Endodermal cell (in vitro differentiated cells): ENCODE results near the gene PHOSPHO1. TPM values are rescaled to one million over a fixed set of nuclear protein-coding genes. Genes with fewer than 3 reads are reported as not detected.

ENCODE experiments used
- DNase-seq: peaks from one replicate; pipeline ENCODE4 v3.0.0-alpha.2; 2017
- H3K27ac ChIP-seq: 2 replicates; pipeline ENCODE4 v1.5.1; 2013; ENCODE audit warnings: mild to moderate bottlenecking, low read depth, low read length, moderate library complexity
- H3K27me3 ChIP-seq: 2 replicates; pipeline ENCODE4 v1.6.1; 2013; ENCODE audit warnings: mild to moderate bottlenecking, low read length, moderate library complexity; ENCODE audit not compliant: insufficient read depth, control insufficient read depth, poor library complexity, severe bottlenecking
- H3K36me3 ChIP-seq: 2 replicates; pipeline ENCODE4 v1.7.0; 2013; ENCODE audit warnings: mild to moderate bottlenecking, low read length, moderate library complexity; ENCODE audit not compliant: control insufficient read depth, insufficient read depth
- H3K4me1 ChIP-seq: one replicate; pipeline ENCODE4 v1.7.0; 2013; ENCODE audit warnings: low read length; ENCODE audit not compliant: control insufficient read depth, insufficient read depth
- H3K4me3 ChIP-seq: 2 replicates; pipeline ENCODE4 v1.5.1; 2013; ENCODE audit warnings: mild to moderate bottlenecking, low read length, moderate library complexity
- H3K9ac ChIP-seq: 2 replicates; pipeline ENCODE4 v1.6.1; 2013; ENCODE audit warnings: mild to moderate bottlenecking, low read length, moderate library complexity; ENCODE audit not compliant: poor library complexity, severe bottlenecking; ENCODE audit errors: extremely low read depth
- H3K9me3 ChIP-seq: 2 replicates; pipeline ENCODE4 v1.6.1; 2013; ENCODE audit warnings: mild to moderate bottlenecking, low read length, moderate library complexity; ENCODE audit not compliant: control insufficient read depth
- H3K27ac Mint-ChIP-seq: 2 replicates; pipeline ENCODE4 v1.8.0; 2020; ENCODE audit warnings: mixed read lengths
- H3K27me3 Mint-ChIP-seq: 2 replicates; pipeline ENCODE4 v1.8.0; 2021; ENCODE audit warnings: mild to moderate bottlenecking, mixed read lengths; ENCODE audit not compliant: insufficient read depth
- H3K36me3 Mint-ChIP-seq: 2 replicates; pipeline ENCODE4 v1.8.0; 2020; ENCODE audit warnings: low read depth, mixed read lengths
- H3K4me1 Mint-ChIP-seq: 2 replicates; pipeline ENCODE4 v1.8.0; 2020; ENCODE audit warnings: mixed read lengths
- H3K4me3 Mint-ChIP-seq: 2 replicates; pipeline ENCODE4 v1.8.0; 2020; ENCODE audit warnings: mild to moderate bottlenecking, moderate library complexity, mixed read lengths
- H3K9me3 Mint-ChIP-seq: 2 replicates; pipeline ENCODE4 v1.8.0; 2020; ENCODE audit warnings: mild to moderate bottlenecking, mixed read lengths
- CTCF ChIP-seq: fragments of 200-600 bp; sonication (generic); conservative IDR thresholded peaks from 2 replicates; pipeline ENCODE4 v1.5.0; 2021; ENCODE audit warnings: antibody characterized with exemption, mild to moderate bottlenecking
- WGBS, 2 experiments: methylation state at CpG; one replicate each; pipeline versions ENCODE4 v1.1.5 to v1.1.7; 2013; ENCODE audit warnings: missing lambda C conversion rate in 2 of 2, mixed read lengths in 1 of 2; ENCODE audit not compliant: insufficient coverage in 1 of 2, insufficient read length in 1 of 2; 5-methylcytosine and 5-hydroxymethylcytosine counted together
- total RNA-seq, 2 donors: library from RNA; stranded (reverse); fragmentation: NEBNext Ultra II Directional in 1 of 2; extraction: Animal tissue kit (Norgen Biotek cat#: 25700) in 1 of 2; gene quantifications; 2 replicates in 1 of 2; 3 replicates in 1 of 2; pipeline ENCODE4 v1.2.1, GENCODE V29; 2021

PHOSPHO1 gene
- total RNA-seq, 2 donors from 2014 or later: 0.82 to 1.3 TPM

GRCh38 chr17:49223168-49223516 lies 7.4 kb downstream of the PHOSPHO1 start:
- H3K27ac ChIP-seq: no peak overlapping the region
- Mint-ChIP-seq H3K9me3 (no peaks in the 10 kb centered on the region), H3K4me1 (peaks cover 16% of the 10 kb centered on the region), H3K4me3 (peak overlapping the region; percentile 51), H3K27me3 (peaks cover 73% of the 10 kb centered on the region), H3K27ac (no peak overlapping the region), H3K36me3 (no peaks in the 10 kb centered on the region)
- H3K4me1 ChIP-seq: peaks cover 3% of the 10 kb centered on the region
- H3K9ac ChIP-seq: no peak overlapping the region
- 19 to 43% methylated on average over 4 to 9 of the region's 9 CpGs for WGBS, 2 experiments
- DNase-seq: peak; percentile 66
- no peak overlapping the region for H3K4me3 ChIP-seq
- TF ChIP-seq CTCF: no peak
- no peaks in the 10 kb centered on the region for H3K9me3 ChIP-seq
- H3K36me3 ChIP-seq: no peaks in the 10 kb centered on the region
- peaks cover 59% of the 10 kb centered on the region for H3K27me3 ChIP-seq

DNA sequence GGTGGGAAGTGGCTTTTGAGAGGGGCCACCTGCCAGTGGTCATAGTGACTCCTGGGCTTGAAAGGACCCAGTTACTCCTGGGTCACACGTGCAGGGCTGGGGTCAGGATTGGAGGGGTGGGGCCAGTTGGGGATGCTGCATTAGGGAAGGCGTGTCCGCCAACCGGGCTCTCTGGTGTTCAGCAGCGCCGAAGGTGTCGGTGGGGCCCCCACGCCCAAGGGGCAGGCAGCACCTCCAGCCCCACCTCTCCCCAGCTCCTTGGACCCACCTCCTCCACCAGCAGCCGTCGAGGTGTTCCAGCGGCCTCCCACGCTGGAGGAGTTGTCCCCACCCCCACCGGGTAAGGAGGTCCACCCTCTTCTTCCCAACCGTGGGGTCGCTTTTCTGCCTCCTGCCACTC lies 10.6 kb downstream of the PHOSPHO1 start:
- 83 to 94% methylated on average over 6 to 15 of the region's 15 CpGs for WGBS, 2 experiments
- Mint-ChIP-seq H3K27me3 (peaks cover 44% of the 10 kb centered on the region), H3K4me1 (peaks cover 8% of the 10 kb centered on the region), H3K36me3 (no peaks in the 10 kb centered on the region), H3K4me3 (no peak overlapping the region), H3K27ac (no peak overlapping the region), H3K9me3 (no peaks in the 10 kb centered on the region)
- Histone ChIP-seq H3K27me3 (peaks cover 37% of the 10 kb centered on the region), H3K27ac (no peak overlapping the region), H3K9me3 (no peaks in the 10 kb centered on the region), H3K4me1 (peaks cover 3% of the 10 kb centered on the region), H3K9ac (no peak overlapping the region), H3K36me3 (no peaks in the 10 kb centered on the region), H3K4me3 (no peak overlapping the region)
- no peak for TF ChIP-seq CTCF
- peak; percentile 54 for DNase-seq

- peaks cover 29% of the 10 kb centered on the region for H3K27me3 ChIP-seq
- H3K36me3 ChIP-seq: no peaks in the 10 kb centered on the region
- Mint-ChIP-seq H3K4me1 (peaks cover 6% of the 10 kb centered on the region), H3K36me3 (no peaks in the 10 kb centered on the region), H3K4me3 (no peak overlapping the region), H3K9me3 (no peaks in the 10 kb centered on the region), H3K27me3 (peaks cover 36% of the 10 kb centered on the region), H3K27ac (no peak overlapping the region)
- H3K27ac ChIP-seq: no peak overlapping the region
- WGBS, 2 experiments: 90 to 98% methylated on average over 21 to 36 of the region's 37 CpGs
- H3K9ac ChIP-seq: no peak overlapping the region
- peaks cover 3% of the 10 kb centered on the region for H3K4me1 ChIP-seq
- TF ChIP-seq CTCF: peak; percentile 53
- H3K4me3 ChIP-seq: no peak overlapping the region
- H3K9me3 ChIP-seq: no peaks in the 10 kb centered on the region
- peak; percentile 83 for DNase-seq
These were observed 11.4 kb downstream of the PHOSPHO1 start for GRCh38 chr17:49218941-49219913.
